Lung (tissue), 11 donors: ENCODE measurements around the gene CTAG1A. TPM values are rescaled to one million over a fixed set of nuclear protein-coding genes. Genes with fewer than 3 reads are reported as not detected.
"Not testable (repeated sequence)": the region's sequence is repeated elsewhere in the genome, so short reads cannot be mapped to it uniquely, and the experiment has no call there.

Experiments used
- ATAC-seq: fragments of 200-7000 bp; cut with Tn5 transposase; one replicate; pipeline ENCODE4 v1.9.1; 2020; ENCODE audit warnings: moderate number of reproducible peaks; ENCODE audit not compliant: insufficient read depth, low FRiP score
- DNase-seq, 3 donors: peaks; one replicate each; pipeline ENCODE4 v3.0.0-alpha.2; 2013 to 2017
- H3K27ac ChIP-seq, 2 donors: one replicate each; pipeline ENCODE4 v1.5.1; 2013; ENCODE audit warnings: mild to moderate bottlenecking in 2 of 2, moderate library complexity in 2 of 2, control low read depth in 1 of 2, inconsistent platforms in 1 of 2, low read depth in 1 of 2, low read length in 1 of 2
- H3K27me3 ChIP-seq, 3 donors: one replicate each; pipeline ENCODE4 v1.5.1; 2013; ENCODE audit warnings: low read length in 2 of 3; ENCODE audit not compliant: control insufficient read depth in 3 of 3, insufficient read depth in 3 of 3
- H3K36me3 ChIP-seq, 4 donors: one replicate each; pipeline ENCODE4 v1.5.1; 2013; ENCODE audit warnings: low read length in 4 of 4, mild to moderate bottlenecking in 1 of 4, moderate library complexity in 1 of 4; ENCODE audit not compliant: control insufficient read depth in 4 of 4, insufficient read depth in 4 of 4
- H3K4me1 ChIP-seq, 5 donors: one replicate each; pipeline ENCODE4 v1.5.1; 2013; ENCODE audit warnings: low read length in 5 of 5, mild to moderate bottlenecking in 2 of 5, moderate library complexity in 1 of 5; ENCODE audit not compliant: control insufficient read depth in 5 of 5, insufficient read depth in 5 of 5
- H3K4me3 ChIP-seq: one replicate; pipeline ENCODE4 v1.5.1; 2013; ENCODE audit warnings: mild to moderate bottlenecking, control low read depth, moderate library complexity
- H3K9ac ChIP-seq, 2 donors: one replicate each; pipeline ENCODE4 v1.5.1; 2013; ENCODE audit warnings: low read length in 2 of 2, control low read depth in 1 of 2; ENCODE audit not compliant: insufficient read depth in 1 of 2
- H3K9me3 ChIP-seq, 4 donors: one replicate each; pipeline ENCODE4 v1.5.1; 2013; ENCODE audit warnings: low read length in 3 of 4, mild to moderate bottlenecking in 1 of 4, moderate library complexity in 1 of 4; ENCODE audit not compliant: control insufficient read depth in 4 of 4, insufficient read depth in 3 of 4
- WGBS, 2 donors: extraction: QIAGEN DNeasy Blood & Tissue Kit; methylation state at CpG; one replicate each; pipeline ENCODE4 v1.1.7; 2013; 5-methylcytosine and 5-hydroxymethylcytosine counted together
- polyA plus RNA-seq, 2 donors: library from polyadenylated mRNA; stranded (reverse); fragments of 200-250 nt; gene quantifications; one replicate each; pipeline ENCODE4 v1.2.1, GENCODE V29; 2013
- small RNA-seq: library from RNA; depleted of rRNA; stranded (forward); fragments of <200 nt; gene quantifications from one replicate; pipeline ENCODE3, GENCODE V24; 2014; ENCODE audit warnings: low replicate concordance
- total RNA-seq, 2 donors: library from RNA; depleted of rRNA in 1 of 2; stranded (reverse); fragments of >200 nt in 1 of 2; gene quantifications; one replicate each; pipeline ENCODE4 v1.2.1, GENCODE V29; 2014 to 2021
- donor health status: Bipolar disorder and iron deficiency.
- donor health status: healthy.
- donor health status: DM: yes; HTN: yes; CAD: no.

The CTAG1A gene
- total and polyA plus RNA-seq, 4 donors = not detected

- not testable (repeated sequence) for ATAC-seq, H3K27me3 ChIP-seq, H3K4me1 ChIP-seq, H3K36me3 ChIP-seq, H3K9me3 ChIP-seq, H3K4me3 ChIP-seq, H3K27ac ChIP-seq, H3K9ac ChIP-seq, DNase-seq
- WGBS, 2 donors = no CpG with 5 or more reads among the region's 5 CpGs
Measured at GRCh38 chrX:154628960-154629359, 44.0 kb downstream of the CTAG1A start.

- not testable (repeated sequence) for H3K36me3 ChIP-seq, H3K9ac ChIP-seq, ATAC-seq, H3K27me3 ChIP-seq, DNase-seq, H3K27ac ChIP-seq, H3K9me3 ChIP-seq, H3K4me1 ChIP-seq, H3K4me3 ChIP-seq
- WGBS, 2 donors = no CpG with 5 or more reads among the region's 11 CpGs
Measured at GRCh38 chrX:154630949-154631348, 46.0 kb downstream of the CTAG1A start.

- not testable (repeated sequence) for DNase-seq, H3K9me3 ChIP-seq, H3K9ac ChIP-seq, H3K27ac ChIP-seq, H3K4me3 ChIP-seq, ATAC-seq, H3K4me1 ChIP-seq, H3K27me3 ChIP-seq, H3K36me3 ChIP-seq
- no CpG with 5 or more reads among the region's 11 CpGs for WGBS, 2 donors
Measured at GRCh38 chrX:154633661-154634060, 48.7 kb downstream of the CTAG1A start.

Small RNA genes within 50 kb of the gene (small RNA-seq; reads per million reads assigned to genes)
- not detected for gene AC244090.1
- not detected for gene AC244107.2

Other genes with a start within 250 kb of the CTAG1A start
- 1,000 to 10,000 TPM in 1 of 2 donors, 100 to 1,000 TPM in 1; 602 to 1,802 TPM for gene FLNA, start 210.5 kb upstream of the CTAG1A start, total RNA-seq
- gene FLNA, start 210.5 kb upstream of the CTAG1A start, polyA plus RNA-seq = 100 to 1,000 TPM; 645 to 783 TPM
- gene EMD, start 205.8 kb upstream of the CTAG1A start, total RNA-seq = 10 to 100 TPM; 33.0 to 66.9 TPM
- gene EMD, start 205.8 kb upstream of the CTAG1A start, polyA plus RNA-seq = 100 to 1,000 TPM in 1 of 2 donors, 10 to 100 TPM in 1; 82.7 to 108 TPM
- gene RPL10, start 186.8 kb upstream of the CTAG1A start, total RNA-seq = 1,000 to 10,000 TPM; 2,479 to 3,133 TPM
- 1,000 to 10,000 TPM; 4,111 to 4,258 TPM for gene RPL10, start 186.8 kb upstream of the CTAG1A start, polyA plus RNA-seq
- 10 to 100 TPM; 12.5 to 41.0 TPM for gene DNASE1L1, start 175.9 kb upstream of the CTAG1A start, total RNA-seq
- 10 to 100 TPM; 28.2 to 52.3 TPM for gene DNASE1L1, start 175.9 kb upstream of the CTAG1A start, polyA plus RNA-seq
- gene TAFAZZIN, start 173.6 kb upstream of the CTAG1A start, total RNA-seq = 10 to 100 TPM; 28.4 to 48.9 TPM
- 10 to 100 TPM; 39.7 to 61.2 TPM for gene TAFAZZIN, start 173.6 kb upstream of the CTAG1A start, polyA plus RNA-seq
- gene ATP6AP1, start 156.5 kb upstream of the CTAG1A start, total RNA-seq = 100 to 1,000 TPM in 1 of 2 donors, 10 to 100 TPM in 1; 73.7 to 142 TPM
- gene ATP6AP1, start 156.5 kb upstream of the CTAG1A start, polyA plus RNA-seq = 100 to 1,000 TPM in 1 of 2 donors, 10 to 100 TPM in 1; 84.1 to 220 TPM
- gene GDI1, start 148.0 kb upstream of the CTAG1A start, total RNA-seq = 100 to 1,000 TPM in 1 of 2 donors, 10 to 100 TPM in 1; 64.0 to 116 TPM
- 100 to 1,000 TPM; 116 to 130 TPM for gene GDI1, start 148.0 kb upstream of the CTAG1A start, polyA plus RNA-seq
- gene FAM50A, start 141.0 kb upstream of the CTAG1A start, total RNA-seq = 10 to 100 TPM; 23.4 to 74.4 TPM
- gene FAM50A, start 141.0 kb upstream of the CTAG1A start, polyA plus RNA-seq = 100 to 1,000 TPM; 106 to 202 TPM
- gene PLXNA3, start 126.9 kb upstream of the CTAG1A start, total RNA-seq = 10 to 100 TPM; 17.3 to 61.1 TPM
- gene PLXNA3, start 126.9 kb upstream of the CTAG1A start, polyA plus RNA-seq = 10 to 100 TPM; 10.2 to 16.1 TPM
- gene LAGE3, start 105.9 kb upstream of the CTAG1A start, total RNA-seq = 10 to 100 TPM; 10.3 to 26.4 TPM
- 10 to 100 TPM; 21.5 to 32.0 TPM for gene LAGE3, start 105.9 kb upstream of the CTAG1A start, polyA plus RNA-seq
- gene UBL4A, start 98.5 kb upstream of the CTAG1A start, total RNA-seq = 10 to 100 TPM; 22.9 to 38.2 TPM
- 10 to 100 TPM; 21.3 to 39.6 TPM for gene UBL4A, start 98.5 kb upstream of the CTAG1A start, polyA plus RNA-seq
- gene SLC10A3, start 94.5 kb upstream of the CTAG1A start, total RNA-seq = 10 to 100 TPM; 11.1 to 30.9 TPM
- gene SLC10A3, start 94.5 kb upstream of the CTAG1A start, polyA plus RNA-seq = 10 to 100 TPM; 27.3 to 33.0 TPM
- 10 to 100 TPM; 21.5 to 48.6 TPM for gene FAM3A, start 68.9 kb upstream of the CTAG1A start, total RNA-seq
- gene FAM3A, start 68.9 kb upstream of the CTAG1A start, polyA plus RNA-seq = 10 to 100 TPM; 43.9 to 61.2 TPM
- gene G6PD, start 38.3 kb upstream of the CTAG1A start, total RNA-seq = 100 to 1,000 TPM in 1 of 2 donors, 10 to 100 TPM in 1; 24.3 to 106 TPM
- gene G6PD, start 38.3 kb upstream of the CTAG1A start, polyA plus RNA-seq = 10 to 100 TPM; 55.4 to 75.6 TPM
- gene IKBKG, start 37.5 kb upstream of the CTAG1A start, total RNA-seq = 10 to 100 TPM; 12.0 to 58.3 TPM
- 10 to 100 TPM; 23.1 to 49.6 TPM for gene IKBKG, start 37.5 kb upstream of the CTAG1A start, polyA plus RNA-seq
- not detected for gene CTAG1B, start 34.1 kb downstream of the CTAG1A start, total RNA-seq
- gene CTAG1B, start 34.1 kb downstream of the CTAG1A start, polyA plus RNA-seq = not detected
- gene CTAG2, start 68.4 kb downstream of the CTAG1A start, total RNA-seq = not detected
- 1 to 10 TPM in 1 of 2 donors, not detected in 1; 4.9 TPM for gene CTAG2, start 68.4 kb downstream of the CTAG1A start, polyA plus RNA-seq
- 10 to 100 TPM; 12.2 to 12.8 TPM for gene GAB3, start 165.9 kb downstream of the CTAG1A start, total RNA-seq
- 1 to 10 TPM; 4.4 to 8.2 TPM for gene GAB3, start 165.9 kb downstream of the CTAG1A start, polyA plus RNA-seq
- gene DKC1, start 177.7 kb downstream of the CTAG1A start, total RNA-seq = 10 to 100 TPM; 32.3 to 34.1 TPM
- 10 to 100 TPM; 24.5 to 39.6 TPM for gene DKC1, start 177.7 kb downstream of the CTAG1A start, polyA plus RNA-seq
- 10 to 100 TPM; 51.5 to 61.4 TPM for gene MPP1, start 220.4 kb downstream of the CTAG1A start, total RNA-seq
- 100 to 1,000 TPM in 1 of 2 donors, 10 to 100 TPM in 1; 18.6 to 132 TPM for gene MPP1, start 220.4 kb downstream of the CTAG1A start, polyA plus RNA-seq
- under 1 TPM in 1 of 2 donors, not detected in 1; 0.28 TPM for gene SMIM9, start 249.5 kb downstream of the CTAG1A start, total RNA-seq
- gene SMIM9, start 249.5 kb downstream of the CTAG1A start, polyA plus RNA-seq = not detected